LNCAP (cell line): ENCODE data around the gene SIPA1L3.
A peak's percentile ranks its signal among the peaks of the same experiment; 100 is the strongest.

Experiments used
- CTCF ChIP-seq: fragments of 450-650 bp; IDR thresholded peaks from 2 replicates; pipeline ENCODE4 v1.5.1; 2017; ENCODE audit warnings: mild to moderate bottlenecking

The SIPA1L3 gene

GRCh38 chr19:38125238-38125637, 218.2 kb downstream of the SIPA1L3 start:
- no peak for TF ChIP-seq CTCF

GRCh38 chr19:38130399-38130798, 223.4 kb downstream of the SIPA1L3 start:
- no peak for TF ChIP-seq CTCF

GRCh38 chr19:38132781-38133180, 225.8 kb downstream of the SIPA1L3 start:
- TF ChIP-seq CTCF, result no peak

- no peak for TF ChIP-seq CTCF
Measured at GRCh38 chr19:38133319-38133718, 226.3 kb downstream of the SIPA1L3 start.

GRCh38 chr19:38134540-38135149, 227.6 kb downstream of the SIPA1L3 start:
- peak; percentile 55 for TF ChIP-seq CTCF

GRCh38 chr19:38135150-38135998, 228.4 kb downstream of the SIPA1L3 start:
- TF ChIP-seq CTCF, result no peak

- no peak for TF ChIP-seq CTCF
Measured at GRCh38 chr19:38139122-38139521, 232.1 kb downstream of the SIPA1L3 start.
